Measurements from ENCODE around the gene C9orf152.

The C9orf152 gene

GRCh38 chr9:110168486-110168885, 39.5 kb downstream of the C9orf152 start:
- DNase-seq (ENCODE audit: low read depth), result no peak
- TF ChIP-seq CTCF (IDR thresholded peaks at IDR 0.05; ENCODE audit: low read length, missing control alignments), result no peak
- no peak overlapping the region for H3K4me3 ChIP-seq (replicated peaks; ENCODE audit: low read depth, low read length)

- no peak for TF ChIP-seq CTCF (IDR thresholded peaks at IDR 0.05; ENCODE audit: low read length, missing control alignments)
- no peak overlapping the region for H3K4me3 ChIP-seq (replicated peaks; ENCODE audit: low read depth, low read length)
- DNase-seq (ENCODE audit: low read depth), result no peak
Measured at GRCh38 chr9:110161940-110162339, 46.0 kb downstream of the C9orf152 start.

- H3K4me3 ChIP-seq (replicated peaks; ENCODE audit: low read depth, low read length), result no peak overlapping the region
- TF ChIP-seq CTCF (IDR thresholded peaks at IDR 0.05; ENCODE audit: low read length, missing control alignments), result no peak
- no peak for DNase-seq (ENCODE audit: low read depth)
Measured at GRCh38 chr9:110160685-110161084, 47.3 kb downstream of the C9orf152 start.

GRCh38 chr9:110160123-110160522, 47.8 kb downstream of the C9orf152 start:
- no peak for TF ChIP-seq CTCF (IDR thresholded peaks at IDR 0.05; ENCODE audit: low read length, missing control alignments)
- peak; percentile 77 for DNase-seq (ENCODE audit: low read depth)
- H3K4me3 ChIP-seq (replicated peaks; ENCODE audit: low read depth, low read length), result no peak overlapping the region

- TF ChIP-seq CTCF (IDR thresholded peaks at IDR 0.05; ENCODE audit: low read length, missing control alignments), result no peak
- H3K4me3 ChIP-seq (replicated peaks; ENCODE audit: low read depth, low read length), result no peak overlapping the region
- DNase-seq (ENCODE audit: low read depth), result no peak
Measured at GRCh38 chr9:110157823-110158664, 49.9 kb downstream of the C9orf152 start.

- TF ChIP-seq CTCF (IDR thresholded peaks at IDR 0.05; ENCODE audit: low read length, missing control alignments), result no peak
Measured at GRCh38 chr9:110156902-110157301, 51.1 kb downstream of the C9orf152 start.

GRCh38 chr9:110156416-110156815, 51.5 kb downstream of the C9orf152 start:
- TF ChIP-seq CTCF (IDR thresholded peaks at IDR 0.05; ENCODE audit: low read length, missing control alignments), result no peak
- H3K4me3 ChIP-seq (replicated peaks; ENCODE audit: low read depth, low read length), result no peak overlapping the region
- DNase-seq (ENCODE audit: low read depth), result no peak

More at GRCh38 chr9:110156902-110157301, 51.1 kb downstream of the C9orf152 start:
- no peak overlapping the region for H3K4me3 ChIP-seq (replicated peaks; ENCODE audit: low read depth, low read length)
- peak; percentile 50 for DNase-seq (ENCODE audit: low read depth)
